WTC11 (cell line): ENCODE measurements around the gene NFATC2. TPM values are rescaled to one million over a fixed set of nuclear protein-coding genes. Genes with fewer than 3 reads are reported as not detected.

Experiments
- ATAC-seq: fragments of 200-7000 bp; cut with Tn5 transposase; 2 replicates; pipeline ENCODE4 v1.10.0; 2021; ENCODE audit warnings: mild to moderate bottlenecking, moderate library complexity
- CTCF ChIA-PET: fragments of 300-600 bp; sonication (Branson Sonifier 250); formaldehyde crosslinking; loops from one replicate; lab custom pipeline; 2021; ENCODE audit warnings: antibody characterized with exemption; lab: Charles Lee
- POLR2A ChIA-PET: fragments of 350-600 bp; sonication (Branson Sonifier 250); formaldehyde crosslinking; loops from one replicate; lab custom pipeline; 2021; ENCODE audit warnings: antibody characterized with exemption; lab: Charles Lee
- DNase-seq: peaks from one replicate; pipeline ENCODE4 v3.0.0; 2021; ENCODE audit warnings: low spot score
- H3K27ac Mint-ChIP-seq: 2 replicates; pipeline ENCODE4 v1.8.0; 2021; ENCODE audit warnings: mixed read lengths
- H3K27me3 Mint-ChIP-seq: 2 replicates; pipeline ENCODE4 v1.8.0; 2021; ENCODE audit warnings: low read depth, mild to moderate bottlenecking, moderate library complexity, mixed read lengths
- H3K36me3 Mint-ChIP-seq: 2 replicates; pipeline ENCODE4 v1.8.0; 2021; ENCODE audit warnings: mixed read lengths
- H3K4me1 Mint-ChIP-seq: 2 replicates; pipeline ENCODE4 v1.8.0; 2022; ENCODE audit warnings: mixed read lengths
- H3K4me3 Mint-ChIP-seq: 2 replicates; pipeline ENCODE4 v1.8.0; 2021; ENCODE audit warnings: mild to moderate bottlenecking, moderate library complexity, mixed read lengths
- H3K9me3 Mint-ChIP-seq: 2 replicates; pipeline ENCODE4 v1.8.0; 2021; ENCODE audit warnings: mixed read lengths
- CBFB ChIP-seq: sonication (generic); formaldehyde crosslinking; IDR thresholded peaks from 2 replicates; pipeline ENCODE4 v1.8.1; 2022; ENCODE audit warnings: mild to moderate bottlenecking, low read depth, missing genetic modification reagents
- ESRRA ChIP-seq: sonication (generic); formaldehyde crosslinking; IDR thresholded peaks from 2 replicates; pipeline ENCODE4 v1.8.1; 2022; ENCODE audit warnings: mild to moderate bottlenecking, missing genetic modification reagents, borderline replicate concordance
- FOXJ3 ChIP-seq: sonication (generic); formaldehyde crosslinking; IDR thresholded peaks from 2 replicates; pipeline ENCODE4 v1.9.0; 2021; ENCODE audit warnings: missing genetic modification reagents, mild to moderate bottlenecking, borderline replicate concordance
- FOXK1 ChIP-seq: sonication (generic); formaldehyde crosslinking; IDR thresholded peaks from 2 replicates; pipeline ENCODE4 v1.8.0; 2022; ENCODE audit warnings: mild to moderate bottlenecking, moderate library complexity, missing genetic modification reagents
- GABPB1 ChIP-seq: sonication (generic); formaldehyde crosslinking; IDR thresholded peaks from 2 replicates; pipeline ENCODE4 v1.8.1; 2023; ENCODE audit warnings: mild to moderate bottlenecking, missing genetic modification reagents
- GTF2I ChIP-seq: fragments of 250-450 bp; sonication (Bioruptor Pico); conservative IDR thresholded peaks from 2 replicates; pipeline ENCODE4 v1.4.0; 2021; ENCODE audit warnings: mild to moderate bottlenecking
- NFYB ChIP-seq: sonication (generic); formaldehyde crosslinking; conservative IDR thresholded peaks from 2 replicates; pipeline ENCODE4 v1.8.0; 2022; ENCODE audit warnings: low read depth, missing genetic modification reagents
- NR1H2 ChIP-seq: sonication (generic); formaldehyde crosslinking; IDR thresholded peaks from 2 replicates; pipeline ENCODE4 v1.9.0; 2021; ENCODE audit warnings: mild to moderate bottlenecking, moderate library complexity, missing genetic modification reagents
- NR2C2 ChIP-seq: sonication (generic); formaldehyde crosslinking; IDR thresholded peaks from 2 replicates; pipeline ENCODE4 v1.8.0; 2022; ENCODE audit warnings: mild to moderate bottlenecking, missing genetic modification reagents
- NR3C1 ChIP-seq: sonication (generic); formaldehyde crosslinking; conservative IDR thresholded peaks from 2 replicates; pipeline ENCODE4 v1.8.1; 2023; ENCODE audit warnings: low read depth, mild to moderate bottlenecking, missing genetic modification reagents
- PRRX2 ChIP-seq: fragments of 250-450 bp; sonication (Bioruptor Pico); IDR thresholded peaks from 2 replicates; pipeline ENCODE4 v1.8.0; 2021; ENCODE audit warnings: mild to moderate bottlenecking
- RELA ChIP-seq: sonication (generic); formaldehyde crosslinking; IDR thresholded peaks from 2 replicates; pipeline ENCODE4 v1.8.1; 2022; ENCODE audit warnings: missing genetic modification reagents, mild to moderate bottlenecking, borderline replicate concordance
- SMAD3 ChIP-seq: sonication (generic); formaldehyde crosslinking; IDR thresholded peaks from 2 replicates; pipeline ENCODE4 v1.8.0; 2022; ENCODE audit warnings: missing genetic modification reagents, mild to moderate bottlenecking, borderline replicate concordance
- SOX15 ChIP-seq: fragments of 250-450 bp; sonication (Bioruptor Pico); IDR thresholded peaks from 2 replicates; pipeline ENCODE4 v1.9.0; 2021; ENCODE audit warnings: mild to moderate bottlenecking
- TEAD1 ChIP-seq: sonication (generic); formaldehyde crosslinking; IDR thresholded peaks from 2 replicates; pipeline ENCODE4 v1.8.0; 2022; ENCODE audit warnings: mild to moderate bottlenecking, missing genetic modification reagents
- ZMAT4 ChIP-seq: fragments of 250-450 bp; sonication (Bioruptor Pico); IDR thresholded peaks from 2 replicates; pipeline ENCODE4 v1.9.0; 2021; ENCODE audit warnings: mild to moderate bottlenecking
- ZNF121 ChIP-seq: sonication (generic); formaldehyde crosslinking; IDR thresholded peaks from 2 replicates; pipeline ENCODE4 v1.8.0; 2023; ENCODE audit warnings: missing genetic modification reagents
- ZNF219 ChIP-seq: sonication (generic); formaldehyde crosslinking; IDR thresholded peaks from 2 replicates; pipeline ENCODE4 v1.8.0; 2023; ENCODE audit warnings: missing genetic modification reagents, mild to moderate bottlenecking, borderline replicate concordance
- ZNF317 ChIP-seq: sonication (generic); formaldehyde crosslinking; IDR thresholded peaks from 2 replicates; pipeline ENCODE4 v1.8.1; 2023; ENCODE audit warnings: low read depth, mild to moderate bottlenecking, moderate library complexity, missing genetic modification reagents, borderline replicate concordance
- ZNF423 ChIP-seq: fragments of 250-450 bp; sonication (Bioruptor Pico); IDR thresholded peaks from 2 replicates; pipeline ENCODE4 v2.1.2; 2022; ENCODE audit warnings: mild to moderate bottlenecking, moderate library complexity
- total RNA-seq: library from RNA; stranded (reverse); gene quantifications from 3 replicates; pipeline ENCODE4 v1.2.3, GENCODE V29; 2021
- TF ChIP-seq, protein P1 (sequence below): sonication (generic); formaldehyde crosslinking; IDR thresholded peaks from 2 replicates; pipeline ENCODE4 v1.8.1; 2023; ENCODE audit warnings: mild to moderate bottlenecking, moderate library complexity, missing genetic modification reagents
- TF ChIP-seq, protein P2 (sequence below): sonication (generic); formaldehyde crosslinking; IDR thresholded peaks from 2 replicates; pipeline ENCODE4 v1.8.1; 2022; ENCODE audit warnings: low read depth, missing genetic modification reagents, borderline replicate concordance
- TF ChIP-seq, protein P3 (sequence below): sonication (generic); formaldehyde crosslinking; IDR thresholded peaks from 2 replicates; pipeline ENCODE4 v1.8.1; 2022; ENCODE audit warnings: missing genetic modification reagents, borderline replicate concordance

The NFATC2 gene
- total RNA-seq, 1 experiment from 2014 or later: 1.7 TPM

- DNase-seq: peak; percentile 40
- Mint-ChIP-seq H3K27ac (no peak overlapping the region; the same call in 1 of the 2 replicates), H3K4me1 (peaks cover 9% of the 10 kb centered on the region), H3K27me3 (no peaks in the 10 kb centered on the region; the same call in 1 of the 2 replicates), H3K9me3 (peaks cover 12% of the 10 kb centered on the region), H3K4me3 (no peak overlapping the region), H3K36me3 (peaks cover 6% of the 10 kb centered on the region; the same call in 1 of the 2 replicates)
- TF ChIP-seq GTF2I (CRISPR knock-in tag) (0 out of 2 replicates have a peak, but pooled peaks have one; percentile 43), ZNF423 (CRISPR knock-in tag) (no peak), RELA (CRISPR knock-in tag) (no peak), GABPB1 (CRISPR knock-in tag) (no peak)
- CTCF ChIA-PET: interaction anchor here (0.6 to 2.2 kb wide), 4 partner anchors 28 to 185 kb away, joined by 3 to 7 read pairs (median 3); no protein-coding TSS in a partner anchor
- peak; percentile 52; the same call in 1 of the 2 replicates for ATAC-seq
- POLR2A ChIA-PET: interaction anchor here (0.7 kb wide), 1 partner anchor 609 kb away, joined by 6 read pairs; no protein-coding TSS in a partner anchor
These were observed 85.7 kb downstream of the NFATC2 start for GRCh38 chr20:51456511-51457509.

DNA sequence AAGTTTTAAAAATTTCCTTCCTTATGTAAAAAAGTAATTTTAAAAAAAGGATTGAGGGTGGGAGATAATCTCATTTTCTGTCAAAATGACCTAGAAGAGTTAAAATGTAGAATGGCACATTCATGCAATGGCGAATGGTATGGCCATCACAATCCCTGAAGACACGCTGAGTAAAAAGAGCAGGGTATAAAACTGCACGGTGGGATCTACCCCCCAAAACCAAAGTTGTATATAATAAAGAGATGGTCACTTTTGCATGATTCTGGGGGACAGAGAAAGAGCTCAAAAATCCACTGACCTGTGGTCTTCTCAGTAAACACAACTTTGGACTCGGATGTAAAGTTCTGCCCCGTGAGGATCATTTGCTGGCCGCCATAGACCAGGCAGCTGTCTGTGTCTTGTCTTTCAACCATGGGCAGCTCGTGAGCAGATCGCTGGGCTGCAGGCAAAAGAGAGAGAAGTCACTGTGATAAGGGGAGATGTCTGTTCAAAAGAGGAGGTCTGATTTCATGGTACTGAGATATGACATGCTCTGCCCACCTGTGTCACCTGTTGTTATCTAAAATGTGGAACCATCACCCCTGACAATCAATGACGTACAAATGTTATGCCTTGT, 88.2 kb downstream of the NFATC2 start:
- ChIA-PET POLR2A (no interaction called here), CTCF (no interaction called here)
- TF ChIP-seq ESRRA (no peak), TEAD1 (no peak), NFYB (no peak), GTF2I (CRISPR knock-in tag) (no peak), ZNF121 (CRISPR knock-in tag) (no peak), NR3C1 (CRISPR knock-in tag) (no peak), CBFB (CRISPR knock-in tag) (no peak), SMAD3 (CRISPR knock-in tag) (no peak), SOX15 (CRISPR knock-in tag) (no peak), ZNF317 (CRISPR knock-in tag) (no peak), FOXK1 (CRISPR knock-in tag) (no peak), FOXJ3 (CRISPR knock-in tag) (no peak), NR2C2 (no peak), NR1H2 (CRISPR knock-in tag) (no peak), ZMAT4 (no peak), ZNF219 (no peak), PRRX2 (CRISPR knock-in tag) (no peak)
- TF ChIP-seq, protein P1, sequence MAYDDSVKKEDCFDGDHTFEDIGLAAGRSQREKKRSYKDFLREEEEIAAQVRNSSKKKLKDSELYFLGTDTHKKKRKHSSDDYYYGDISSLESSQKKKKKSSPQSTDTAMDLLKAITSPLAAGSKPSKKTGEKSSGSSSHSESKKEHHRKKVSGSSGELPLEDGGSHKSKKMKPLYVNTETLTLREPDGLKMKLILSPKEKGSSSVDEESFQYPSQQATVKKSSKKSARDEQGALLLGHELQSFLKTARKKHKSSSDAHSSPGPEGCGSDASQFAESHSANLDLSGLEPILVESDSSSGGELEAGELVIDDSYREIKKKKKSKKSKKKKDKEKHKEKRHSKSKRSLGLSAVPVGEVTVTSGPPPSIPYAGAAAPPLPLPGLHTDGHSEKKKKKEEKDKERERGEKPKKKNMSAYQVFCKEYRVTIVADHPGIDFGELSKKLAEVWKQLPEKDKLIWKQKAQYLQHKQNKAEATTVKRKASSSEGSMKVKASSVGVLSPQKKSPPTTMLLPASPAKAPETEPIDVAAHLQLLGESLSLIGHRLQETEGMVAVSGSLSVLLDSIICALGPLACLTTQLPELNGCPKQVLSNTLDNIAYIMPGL (CRISPR knock-in tag): no peak
- TF ChIP-seq, protein P2, sequence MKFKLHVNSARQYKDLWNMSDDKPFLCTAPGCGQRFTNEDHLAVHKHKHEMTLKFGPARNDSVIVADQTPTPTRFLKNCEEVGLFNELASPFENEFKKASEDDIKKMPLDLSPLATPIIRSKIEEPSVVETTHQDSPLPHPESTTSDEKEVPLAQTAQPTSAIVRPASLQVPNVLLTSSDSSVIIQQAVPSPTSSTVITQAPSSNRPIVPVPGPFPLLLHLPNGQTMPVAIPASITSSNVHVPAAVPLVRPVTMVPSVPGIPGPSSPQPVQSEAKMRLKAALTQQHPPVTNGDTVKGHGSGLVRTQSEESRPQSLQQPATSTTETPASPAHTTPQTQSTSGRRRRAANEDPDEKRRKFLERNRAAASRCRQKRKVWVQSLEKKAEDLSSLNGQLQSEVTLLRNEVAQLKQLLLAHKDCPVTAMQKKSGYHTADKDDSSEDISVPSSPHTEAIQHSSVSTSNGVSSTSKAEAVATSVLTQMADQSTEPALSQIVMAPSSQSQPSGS (CRISPR knock-in tag): no peak
- TF ChIP-seq, protein P3, sequence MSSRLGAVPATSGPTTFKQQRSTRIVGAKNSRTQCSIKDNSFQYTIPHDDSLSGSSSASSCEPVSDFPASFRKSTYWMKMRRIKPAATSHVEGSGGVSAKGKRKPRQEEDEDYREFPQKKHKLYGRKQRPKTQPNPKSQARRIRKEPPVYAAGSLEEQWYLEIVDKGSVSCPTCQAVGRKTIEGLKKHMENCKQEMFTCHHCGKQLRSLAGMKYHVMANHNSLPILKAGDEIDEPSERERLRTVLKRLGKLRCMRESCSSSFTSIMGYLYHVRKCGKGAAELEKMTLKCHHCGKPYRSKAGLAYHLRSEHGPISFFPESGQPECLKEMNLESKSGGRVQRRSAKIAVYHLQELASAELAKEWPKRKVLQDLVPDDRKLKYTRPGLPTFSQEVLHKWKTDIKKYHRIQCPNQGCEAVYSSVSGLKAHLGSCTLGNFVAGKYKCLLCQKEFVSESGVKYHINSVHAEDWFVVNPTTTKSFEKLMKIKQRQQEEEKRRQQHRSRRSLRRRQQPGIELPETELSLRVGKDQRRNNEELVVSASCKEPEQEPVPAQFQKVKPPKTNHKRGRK (CRISPR knock-in tag): no peak
- no peak overlapping the region for H3K4me3 Mint-ChIP-seq
- DNase-seq (no peak), ATAC-seq (no peak)
- H3K9me3 Mint-ChIP-seq: peaks cover 12% of the 10 kb centered on the region
- peaks cover 6% of the 10 kb centered on the region; the same call in 1 of the 2 replicates for H3K36me3 Mint-ChIP-seq
- peaks cover 2% of the 10 kb centered on the region; the same call in 1 of the 2 replicates for H3K4me1 Mint-ChIP-seq
- no peak overlapping the region for H3K27ac Mint-ChIP-seq
- H3K27me3 Mint-ChIP-seq: no peaks in the 10 kb centered on the region
